ENCODE measurements around the gene FCGR2B. TPM values are rescaled to one million over a fixed set of nuclear protein-coding genes. Genes with fewer than 3 reads are reported as not detected.
"Not testable (repeated sequence)": the region's sequence is repeated elsewhere in the genome, so short reads cannot be mapped to it uniquely, and the experiment has no call there.

Gene FCGR2B
- 0.36 and 0.55 TPM in 2 replicates for total RNA-seq
- long read RNA-seq, partial matches to known transcripts: 1 of 1 reads
- long read RNA-seq, other reads (novel, unspliced or antisense): 0 of 1 reads

- not testable (repeated sequence) for DNase-seq (ENCODE audit: low spot score, unreplicated experiment); H3K4me1 Mint-ChIP-seq (ENCODE audit: low read depth); H3K27me3 Mint-ChIP-seq; H3K9me3 Mint-ChIP-seq (ENCODE audit: low read depth); H3K4me3 Mint-ChIP-seq (ENCODE audit: low read depth); H3K36me3 Mint-ChIP-seq (ENCODE audit: insufficient read depth); H3K27ac Mint-ChIP-seq
Observed at GRCh38 chr1:161662684-161663339, at the start of gene FCGR2B. Gene FCGR2B, plus strand, starts transcription at chr1:161663143. Its CDS starts 99 bp downstream, at chr1:161663242.

GRCh38 chr1:161616417-161616816 lies 46.5 kb upstream of the FCGR2B start:
- not testable (repeated sequence) for H3K36me3 Mint-ChIP-seq (ENCODE audit: insufficient read depth); H3K4me1 Mint-ChIP-seq (ENCODE audit: low read depth); DNase-seq (ENCODE audit: low spot score, unreplicated experiment); H3K9me3 Mint-ChIP-seq (ENCODE audit: low read depth); H3K27ac Mint-ChIP-seq; H3K4me3 Mint-ChIP-seq (ENCODE audit: low read depth)
- H3K27me3 Mint-ChIP-seq: peaks cover 20% of the 10 kb centered on the region

GRCh38 chr1:161618517-161618916 lies 44.4 kb upstream of the FCGR2B start:
- DNase-seq (ENCODE audit: low spot score, unreplicated experiment); H3K4me3 Mint-ChIP-seq (ENCODE audit: low read depth); H3K4me1 Mint-ChIP-seq (ENCODE audit: low read depth); H3K36me3 Mint-ChIP-seq (ENCODE audit: insufficient read depth); H3K27ac Mint-ChIP-seq; H3K9me3 Mint-ChIP-seq (ENCODE audit: low read depth): not testable (repeated sequence)
- H3K27me3 Mint-ChIP-seq: peaks cover 30% of the 10 kb centered on the region

- H3K9me3 Mint-ChIP-seq (ENCODE audit: low read depth); H3K4me1 Mint-ChIP-seq (ENCODE audit: low read depth); DNase-seq (ENCODE audit: low spot score, unreplicated experiment); H3K36me3 Mint-ChIP-seq (ENCODE audit: insufficient read depth); H3K4me3 Mint-ChIP-seq (ENCODE audit: low read depth); H3K27ac Mint-ChIP-seq: not testable (repeated sequence)
- H3K27me3 Mint-ChIP-seq: peaks cover 43% of the 10 kb centered on the region
Observed at GRCh38 chr1:161620399-161620798, 42.5 kb upstream of the FCGR2B start.

GRCh38 chr1:161621181-161622000 lies 41.6 kb upstream of the FCGR2B start:
- Mint-ChIP-seq H3K4me3 (ENCODE audit: low read depth) (peak overlapping the region; percentile 69), H3K27me3 (peaks cover 43% of the 10 kb centered on the region), H3K27ac (peak overlapping the region; percentile 12)
- not testable (repeated sequence) for H3K9me3 Mint-ChIP-seq (ENCODE audit: low read depth); H3K4me1 Mint-ChIP-seq (ENCODE audit: low read depth); H3K36me3 Mint-ChIP-seq (ENCODE audit: insufficient read depth)
- peak; percentile 15 for DNase-seq (ENCODE audit: low spot score, unreplicated experiment)

GRCh38 chr1:161622054-161622453 lies 40.9 kb upstream of the FCGR2B start:
- DNase-seq (ENCODE audit: low spot score, unreplicated experiment); H3K27ac Mint-ChIP-seq: not testable (repeated sequence)

GRCh38 chr1:161623401-161624051 lies 39.4 kb upstream of the FCGR2B start:
- H3K4me3 Mint-ChIP-seq (ENCODE audit: low read depth); H3K27ac Mint-ChIP-seq; H3K36me3 Mint-ChIP-seq (ENCODE audit: insufficient read depth); H3K4me1 Mint-ChIP-seq (ENCODE audit: low read depth); DNase-seq (ENCODE audit: low spot score, unreplicated experiment); H3K9me3 Mint-ChIP-seq (ENCODE audit: low read depth): not testable (repeated sequence)
- H3K27me3 Mint-ChIP-seq: peaks cover 47% of the 10 kb centered on the region

More at GRCh38 chr1:161622054-161622453, 40.9 kb upstream of the FCGR2B start:
- not testable (repeated sequence) for H3K4me1 Mint-ChIP-seq (ENCODE audit: low read depth); H3K9me3 Mint-ChIP-seq (ENCODE audit: low read depth); H3K4me3 Mint-ChIP-seq (ENCODE audit: low read depth); H3K36me3 Mint-ChIP-seq (ENCODE audit: insufficient read depth)
- H3K27me3 Mint-ChIP-seq: peaks cover 43% of the 10 kb centered on the region

GRCh38 chr1:161624605-161625004 lies 38.3 kb upstream of the FCGR2B start:
- H3K27me3 Mint-ChIP-seq: peaks cover 47% of the 10 kb centered on the region
- not testable (repeated sequence) for H3K4me3 Mint-ChIP-seq (ENCODE audit: low read depth); H3K4me1 Mint-ChIP-seq (ENCODE audit: low read depth); H3K9me3 Mint-ChIP-seq (ENCODE audit: low read depth); DNase-seq (ENCODE audit: low spot score, unreplicated experiment); H3K36me3 Mint-ChIP-seq (ENCODE audit: insufficient read depth); H3K27ac Mint-ChIP-seq

- not testable (repeated sequence) for H3K9me3 Mint-ChIP-seq (ENCODE audit: low read depth); H3K27ac Mint-ChIP-seq; H3K36me3 Mint-ChIP-seq (ENCODE audit: insufficient read depth); H3K4me3 Mint-ChIP-seq (ENCODE audit: low read depth); H3K4me1 Mint-ChIP-seq (ENCODE audit: low read depth); DNase-seq (ENCODE audit: low spot score, unreplicated experiment)
- peaks cover 33% of the 10 kb centered on the region for H3K27me3 Mint-ChIP-seq
Observed at GRCh38 chr1:161626445-161627146, 36.3 kb upstream of the FCGR2B start.

GRCh38 chr1:161630128-161630742 lies 32.7 kb upstream of the FCGR2B start:
- not testable (repeated sequence) for H3K36me3 Mint-ChIP-seq (ENCODE audit: insufficient read depth); H3K9me3 Mint-ChIP-seq (ENCODE audit: low read depth); DNase-seq (ENCODE audit: low spot score, unreplicated experiment); H3K4me3 Mint-ChIP-seq (ENCODE audit: low read depth); H3K27ac Mint-ChIP-seq; H3K4me1 Mint-ChIP-seq (ENCODE audit: low read depth); H3K27me3 Mint-ChIP-seq

Measured in progenitor cell of endocrine pancreas (in vitro differentiated cells).